Muscle of leg (tissue), 11 donors: Measurements from ENCODE around the gene FOCAD. TPM values are rescaled to one million over a fixed set of nuclear protein-coding genes. Genes with fewer than 3 reads are reported as not detected.

Experiments
- DNase-seq: peaks from one replicate; pipeline ENCODE4 v3.0.0; 2013
- H3K27ac ChIP-seq: one replicate; pipeline ENCODE4 v1.5.1; 2013; ENCODE audit warnings: mild to moderate bottlenecking, low read length, control low read depth
- H3K27me3 ChIP-seq: one replicate; pipeline ENCODE4 v1.6.1; 2013; ENCODE audit warnings: low read length; ENCODE audit not compliant: control insufficient read depth, insufficient read depth
- H3K36me3 ChIP-seq: one replicate; pipeline ENCODE4 v1.6.1; 2013; ENCODE audit warnings: low read length; ENCODE audit not compliant: control insufficient read depth, insufficient read depth
- H3K4me1 ChIP-seq: one replicate; pipeline ENCODE4 v1.6.1; 2013; ENCODE audit warnings: low read length; ENCODE audit not compliant: control insufficient read depth, insufficient read depth
- H3K4me3 ChIP-seq: one replicate; pipeline ENCODE4 v1.5.1; 2013; ENCODE audit warnings: low read length, control low read depth
- H3K9me3 ChIP-seq: replicated peaks from 2 replicates; pipeline ENCODE4 v1.6.1; 2013; ENCODE audit warnings: low read depth, low read length; ENCODE audit not compliant: control insufficient read depth
- WGBS: methylation state at CpG from one replicate; pipeline ENCODE4 v1.1.5; 2013; ENCODE audit warnings: missing lambda C conversion rate; ENCODE audit not compliant: insufficient coverage; 5-methylcytosine and 5-hydroxymethylcytosine counted together
- polyA plus RNA-seq, 8 donors: library from polyadenylated mRNA; unstranded; fragments of 120-200 nt; gene quantifications; one replicate each; pipeline versions ENCODE4 v1.2.1 to v1.2.3, GENCODE V29; 2013; ENCODE audit warnings: inconsistent platforms in 1 of 8, low replicate concordance in 1 of 8; ENCODE audit not compliant: insufficient read length in 8 of 8, insufficient read depth in 1 of 8
- total RNA-seq: library from RNA; stranded (reverse); fragments of 120-200 nt; gene quantifications from one replicate; pipeline ENCODE4 v1.2.4, GENCODE V29; 2013

The FOCAD gene
- total and polyA plus RNA-seq, 9 donors = 13.3 to 25.6 (median 17.1) TPM

- H3K9me3 ChIP-seq = no peaks in the 10 kb centered on the region
- H3K27ac ChIP-seq = no peak overlapping the region
- no peaks in the 10 kb centered on the region for H3K36me3 ChIP-seq
- no CpG with 5 or more reads among the region's 1 CpG for WGBS
- DNase-seq = no peak
- H3K4me1 ChIP-seq = no peaks in the 10 kb centered on the region
- no peak overlapping the region for H3K4me3 ChIP-seq
- no peaks in the 10 kb centered on the region for H3K27me3 ChIP-seq
These were observed 102.7 kb downstream of the FOCAD start for GRCh38 chr9:20786807-20787206.

GRCh38 chr9:20788526-20789451, 104.7 kb downstream of the FOCAD start:
- Histone ChIP-seq H3K9me3 (no peaks in the 10 kb centered on the region), H3K27me3 (no peaks in the 10 kb centered on the region), H3K36me3 (no peaks in the 10 kb centered on the region), H3K4me1 (no peaks in the 10 kb centered on the region), H3K27ac (no peak overlapping the region), H3K4me3 (no peak overlapping the region)
- no CpG with 5 or more reads among the region's 3 CpGs for WGBS
- DNase-seq = peak; percentile 15

- Histone ChIP-seq H3K4me3 (no peak overlapping the region), H3K27me3 (no peaks in the 10 kb centered on the region), H3K9me3 (no peaks in the 10 kb centered on the region), H3K4me1 (no peaks in the 10 kb centered on the region), H3K27ac (no peak overlapping the region), H3K36me3 (no peaks in the 10 kb centered on the region)
- DNase-seq = no peak
- no CpG with 5 or more reads among the region's 2 CpGs for WGBS
These were observed 106.7 kb downstream of the FOCAD start for GRCh38 chr9:20790721-20791120.

- Histone ChIP-seq H3K4me1 (no peaks in the 10 kb centered on the region), H3K27ac (no peak overlapping the region), H3K4me3 (no peak overlapping the region), H3K9me3 (no peaks in the 10 kb centered on the region), H3K27me3 (no peaks in the 10 kb centered on the region), H3K36me3 (no peaks in the 10 kb centered on the region)
- WGBS = no CpG with 5 or more reads among the region's 1 CpG
- no peak for DNase-seq
These were observed 107.6 kb downstream of the FOCAD start for GRCh38 chr9:20791682-20792081.

- Histone ChIP-seq H3K4me1 (no peaks in the 10 kb centered on the region), H3K9me3 (no peaks in the 10 kb centered on the region), H3K36me3 (no peaks in the 10 kb centered on the region), H3K4me3 (no peak overlapping the region), H3K27ac (no peak overlapping the region), H3K27me3 (no peaks in the 10 kb centered on the region)
- no peak for DNase-seq
- no CpG with 5 or more reads among the region's 11 CpGs for WGBS
These were observed 120.6 kb downstream of the FOCAD start for GRCh38 chr9:20804489-20805250.

GRCh38 chr9:20805766-20806165, 121.7 kb downstream of the FOCAD start:
- no CpG with 5 or more reads among the region's 2 CpGs for WGBS
- Histone ChIP-seq H3K36me3 (no peaks in the 10 kb centered on the region), H3K4me3 (no peak overlapping the region), H3K27me3 (no peaks in the 10 kb centered on the region), H3K27ac (no peak overlapping the region), H3K4me1 (no peaks in the 10 kb centered on the region), H3K9me3 (no peaks in the 10 kb centered on the region)
- no peak for DNase-seq

- H3K4me3 ChIP-seq = no peak overlapping the region
- H3K9me3 ChIP-seq = no peaks in the 10 kb centered on the region
- H3K27me3 ChIP-seq = no peaks in the 10 kb centered on the region
- H3K4me1 ChIP-seq = no peaks in the 10 kb centered on the region
- DNase-seq = no peak
- no peaks in the 10 kb centered on the region for H3K36me3 ChIP-seq
- H3K27ac ChIP-seq = no peak overlapping the region
- WGBS = 75% methylated on average over 4 of the region's 8 CpGs
These were observed 123.9 kb downstream of the FOCAD start for GRCh38 chr9:20808002-20808401.

GRCh38 chr9:20811872-20812271, 127.8 kb downstream of the FOCAD start:
- Histone ChIP-seq H3K36me3 (no peaks in the 10 kb centered on the region), H3K27ac (no peak overlapping the region), H3K9me3 (no peaks in the 10 kb centered on the region), H3K4me1 (no peaks in the 10 kb centered on the region), H3K4me3 (no peak overlapping the region), H3K27me3 (no peaks in the 10 kb centered on the region)
- no peak for DNase-seq

- Histone ChIP-seq H3K27me3 (no peaks in the 10 kb centered on the region), H3K27ac (no peak overlapping the region), H3K9me3 (no peaks in the 10 kb centered on the region), H3K4me1 (no peaks in the 10 kb centered on the region), H3K4me3 (no peak overlapping the region), H3K36me3 (no peaks in the 10 kb centered on the region)
- peak; percentile 12 for DNase-seq
- no CpG with 5 or more reads among the region's 5 CpGs for WGBS
These were observed 132.1 kb downstream of the FOCAD start for GRCh38 chr9:20815923-20816703.

- no peaks in the 10 kb centered on the region for H3K9me3 ChIP-seq
- H3K27me3 ChIP-seq = no peaks in the 10 kb centered on the region
- H3K4me1 ChIP-seq = no peaks in the 10 kb centered on the region
- H3K36me3 ChIP-seq = peaks cover 2% of the 10 kb centered on the region
- DNase-seq = no peak
- H3K4me3 ChIP-seq = no peak overlapping the region
- H3K27ac ChIP-seq = no peak overlapping the region
These were observed 139.0 kb downstream of the FOCAD start for GRCh38 chr9:20823051-20823450.
